ENCODE results near the gene PLEKHH2. TPM values are rescaled to one million over a fixed set of nuclear protein-coding genes. Genes with fewer than 3 reads are reported as not detected.

PLEKHH2 gene
- total and polyA plus RNA-seq, 2 of the 13 experiments (the other 11 are each of a cell fraction or from before 2014, with no cell fraction given): 1.1 to 3.0 TPM

DNA sequence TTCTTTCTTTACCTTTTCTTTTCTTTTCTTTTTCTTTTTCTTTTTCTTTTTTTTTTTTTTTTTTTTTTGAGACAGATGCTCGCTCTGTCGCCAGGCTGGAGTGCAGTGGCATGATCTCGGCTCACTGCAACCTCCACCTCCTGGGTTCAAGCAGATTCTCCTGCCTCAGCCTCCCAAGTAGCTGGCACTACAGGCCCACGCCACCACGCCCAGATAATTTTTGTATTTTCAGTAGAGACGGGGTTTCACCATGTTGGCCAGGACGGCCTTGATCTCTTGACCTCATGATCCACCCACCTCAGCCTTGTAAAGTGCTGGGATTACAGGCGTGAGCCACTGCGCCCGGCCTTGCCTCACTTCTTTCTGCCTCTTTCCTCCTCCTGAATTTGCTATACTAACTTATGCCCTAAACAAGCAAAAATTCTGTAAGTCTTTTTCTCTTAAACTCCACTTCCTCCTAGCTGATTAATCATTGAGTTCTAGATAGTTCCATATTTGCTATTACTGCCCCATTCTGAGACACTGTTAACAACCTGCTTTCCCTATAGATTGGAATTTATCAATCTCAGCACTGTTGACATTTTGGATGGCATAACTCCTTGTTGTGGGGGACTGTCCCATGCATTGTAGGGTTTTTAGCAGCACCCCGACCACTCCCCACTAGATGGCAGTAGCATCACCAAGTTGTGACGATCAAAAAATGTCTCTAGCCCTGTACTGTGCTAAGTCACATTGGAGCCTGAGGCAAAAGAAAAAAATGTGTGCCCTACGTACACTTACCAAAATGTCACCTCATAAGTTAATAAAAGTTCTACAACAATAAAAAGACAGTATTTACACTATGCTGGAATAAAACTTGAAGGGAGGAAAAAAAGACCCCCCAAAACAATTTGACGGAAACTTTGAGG, 24.8 kb upstream of the PLEKHH2 start (continued):
- TF ChIP-seq, protein P1, sequence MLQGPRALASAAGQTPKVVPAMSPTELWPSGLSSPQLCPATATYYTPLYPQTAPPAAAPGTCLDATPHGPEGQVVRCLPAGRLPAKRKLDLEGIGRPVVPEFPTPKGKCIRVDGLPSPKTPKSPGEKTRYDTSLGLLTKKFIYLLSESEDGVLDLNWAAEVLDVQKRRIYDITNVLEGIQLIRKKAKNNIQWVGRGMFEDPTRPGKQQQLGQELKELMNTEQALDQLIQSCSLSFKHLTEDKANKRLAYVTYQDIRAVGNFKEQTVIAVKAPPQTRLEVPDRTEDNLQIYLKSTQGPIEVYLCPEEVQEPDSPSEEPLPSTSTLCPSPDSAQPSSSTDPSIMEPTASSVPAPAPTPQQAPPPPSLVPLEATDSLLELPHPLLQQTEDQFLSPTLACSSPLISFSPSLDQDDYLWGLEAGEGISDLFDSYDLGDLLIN (CRISPR knock-in tag; IDR thresholded peaks at IDR 0.05; ENCODE audit: borderline replicate concordance): no peak
- TF ChIP-seq ZNF749 (CRISPR knock-in tag; IDR thresholded peaks at IDR 0.05; ENCODE audit: borderline replicate concordance): no peak
- TF ChIP-seq, protein P2, sequence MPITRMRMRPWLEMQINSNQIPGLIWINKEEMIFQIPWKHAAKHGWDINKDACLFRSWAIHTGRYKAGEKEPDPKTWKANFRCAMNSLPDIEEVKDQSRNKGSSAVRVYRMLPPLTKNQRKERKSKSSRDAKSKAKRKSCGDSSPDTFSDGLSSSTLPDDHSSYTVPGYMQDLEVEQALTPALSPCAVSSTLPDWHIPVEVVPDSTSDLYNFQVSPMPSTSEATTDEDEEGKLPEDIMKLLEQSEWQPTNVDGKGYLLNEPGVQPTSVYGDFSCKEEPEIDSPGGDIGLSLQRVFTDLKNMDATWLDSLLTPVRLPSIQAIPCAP (CRISPR knock-in tag; IDR thresholded peaks at IDR 0.05; ENCODE audit: low read depth): no peak
- TF ChIP-seq ZMYM4 (CRISPR knock-in tag; IDR thresholded peaks at IDR 0.05): peak; percentile 45; the same call in 1 of the 2 replicates
- TF ChIP-seq ERF (CRISPR knock-in tag; IDR thresholded peaks at IDR 0.05): 0 out of 2 replicates have a peak, but pooled peaks have one; percentile 48
- TF ChIP-seq GATAD2A (CRISPR knock-in tag; IDR thresholded peaks at IDR 0.05): peak; percentile 4; the same call in 1 of the 2 replicates
- TF ChIP-seq, protein P3, sequence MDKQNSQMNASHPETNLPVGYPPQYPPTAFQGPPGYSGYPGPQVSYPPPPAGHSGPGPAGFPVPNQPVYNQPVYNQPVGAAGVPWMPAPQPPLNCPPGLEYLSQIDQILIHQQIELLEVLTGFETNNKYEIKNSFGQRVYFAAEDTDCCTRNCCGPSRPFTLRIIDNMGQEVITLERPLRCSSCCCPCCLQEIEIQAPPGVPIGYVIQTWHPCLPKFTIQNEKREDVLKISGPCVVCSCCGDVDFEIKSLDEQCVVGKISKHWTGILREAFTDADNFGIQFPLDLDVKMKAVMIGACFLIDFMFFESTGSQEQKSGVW (CRISPR knock-in tag; IDR thresholded peaks at IDR 0.05; ENCODE audit: borderline replicate concordance): no peak
- TF ChIP-seq, protein P4, sequence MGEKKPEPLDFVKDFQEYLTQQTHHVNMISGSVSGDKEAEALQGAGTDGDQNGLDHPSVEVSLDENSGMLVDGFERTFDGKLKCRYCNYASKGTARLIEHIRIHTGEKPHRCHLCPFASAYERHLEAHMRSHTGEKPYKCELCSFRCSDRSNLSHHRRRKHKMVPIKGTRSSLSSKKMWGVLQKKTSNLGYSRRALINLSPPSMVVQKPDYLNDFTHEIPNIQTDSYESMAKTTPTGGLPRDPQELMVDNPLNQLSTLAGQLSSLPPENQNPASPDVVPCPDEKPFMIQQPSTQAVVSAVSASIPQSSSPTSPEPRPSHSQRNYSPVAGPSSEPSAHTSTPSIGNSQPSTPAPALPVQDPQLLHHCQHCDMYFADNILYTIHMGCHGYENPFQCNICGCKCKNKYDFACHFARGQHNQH (CRISPR knock-in tag; IDR thresholded peaks at IDR 0.05): 0 out of 2 replicates have a peak, but pooled peaks have one; percentile 4
- TF ChIP-seq, protein P5, sequence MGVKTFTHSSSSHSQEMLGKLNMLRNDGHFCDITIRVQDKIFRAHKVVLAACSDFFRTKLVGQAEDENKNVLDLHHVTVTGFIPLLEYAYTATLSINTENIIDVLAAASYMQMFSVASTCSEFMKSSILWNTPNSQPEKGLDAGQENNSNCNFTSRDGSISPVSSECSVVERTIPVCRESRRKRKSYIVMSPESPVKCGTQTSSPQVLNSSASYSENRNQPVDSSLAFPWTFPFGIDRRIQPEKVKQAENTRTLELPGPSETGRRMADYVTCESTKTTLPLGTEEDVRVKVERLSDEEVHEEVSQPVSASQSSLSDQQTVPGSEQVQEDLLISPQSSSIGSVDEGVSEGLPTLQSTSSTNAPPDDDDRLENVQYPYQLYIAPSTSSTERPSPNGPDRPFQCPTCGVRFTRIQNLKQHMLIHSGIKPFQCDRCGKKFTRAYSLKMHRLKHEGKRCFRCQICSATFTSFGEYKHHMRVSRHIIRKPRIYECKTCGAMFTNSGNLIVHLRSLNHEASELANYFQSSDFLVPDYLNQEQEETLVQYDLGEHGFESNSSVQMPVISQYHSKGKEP (CRISPR knock-in tag; IDR thresholded peaks at IDR 0.05): no peak
- no peak for TF ChIP-seq ZNF101 (CRISPR knock-in tag; IDR thresholded peaks at IDR 0.05; ENCODE audit: borderline replicate concordance, low read depth)
- TF ChIP-seq, protein P6, sequence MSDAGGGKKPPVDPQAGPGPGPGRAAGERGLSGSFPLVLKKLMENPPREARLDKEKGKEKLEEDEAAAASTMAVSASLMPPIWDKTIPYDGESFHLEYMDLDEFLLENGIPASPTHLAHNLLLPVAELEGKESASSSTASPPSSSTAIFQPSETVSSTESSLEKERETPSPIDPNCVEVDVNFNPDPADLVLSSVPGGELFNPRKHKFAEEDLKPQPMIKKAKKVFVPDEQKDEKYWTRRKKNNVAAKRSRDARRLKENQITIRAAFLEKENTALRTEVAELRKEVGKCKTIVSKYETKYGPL (CRISPR knock-in tag; IDR thresholded peaks at IDR 0.05): no peak
- TF ChIP-seq, protein P7, sequence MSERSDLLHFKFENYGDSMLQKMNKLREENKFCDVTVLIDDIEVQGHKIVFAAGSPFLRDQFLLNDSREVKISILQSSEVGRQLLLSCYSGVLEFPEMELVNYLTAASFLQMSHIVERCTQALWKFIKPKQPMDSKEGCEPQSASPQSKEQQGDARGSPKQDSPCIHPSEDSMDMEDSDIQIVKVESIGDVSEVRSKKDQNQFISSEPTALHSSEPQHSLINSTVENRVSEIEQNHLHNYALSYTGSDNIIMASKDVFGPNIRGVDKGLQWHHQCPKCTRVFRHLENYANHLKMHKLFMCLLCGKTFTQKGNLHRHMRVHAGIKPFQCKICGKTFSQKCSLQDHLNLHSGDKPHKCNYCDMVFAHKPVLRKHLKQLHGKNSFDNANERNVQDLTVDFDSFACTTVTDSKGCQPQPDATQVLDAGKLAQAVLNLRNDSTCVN (CRISPR knock-in tag; IDR thresholded peaks at IDR 0.05; ENCODE audit: borderline replicate concordance): no peak
- TF ChIP-seq TP53 (CRISPR knock-in tag; conservative IDR thresholded peaks at IDR 0.05): no peak
- no peak for TF ChIP-seq TEAD3 (CRISPR knock-in tag; optimal IDR thresholded peaks at IDR 0.05; ENCODE audit: borderline replicate concordance)
- TF ChIP-seq, protein P8, sequence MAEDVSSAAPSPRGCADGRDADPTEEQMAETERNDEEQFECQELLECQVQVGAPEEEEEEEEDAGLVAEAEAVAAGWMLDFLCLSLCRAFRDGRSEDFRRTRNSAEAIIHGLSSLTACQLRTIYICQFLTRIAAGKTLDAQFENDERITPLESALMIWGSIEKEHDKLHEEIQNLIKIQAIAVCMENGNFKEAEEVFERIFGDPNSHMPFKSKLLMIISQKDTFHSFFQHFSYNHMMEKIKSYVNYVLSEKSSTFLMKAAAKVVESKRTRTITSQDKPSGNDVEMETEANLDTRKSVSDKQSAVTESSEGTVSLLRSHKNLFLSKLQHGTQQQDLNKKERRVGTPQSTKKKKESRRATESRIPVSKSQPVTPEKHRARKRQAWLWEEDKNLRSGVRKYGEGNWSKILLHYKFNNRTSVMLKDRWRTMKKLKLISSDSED (CRISPR knock-in tag; IDR thresholded peaks at IDR 0.05): no peak
- no peak for TF ChIP-seq ATAD3A (CRISPR knock-in tag; IDR thresholded peaks at IDR 0.05)
- no peak for TF ChIP-seq YY1 (IDR thresholded peaks at IDR 0.05; ENCODE audit: insufficient read depth, insufficient replicate concordance, low read depth, low read length)
